Measurements from ENCODE around the gene GTF3C2. TPM values are rescaled to one million over a fixed set of nuclear protein-coding genes. Genes with fewer than 3 reads are reported as not detected.

The GTF3C2 gene
- total and polyA plus RNA-seq, 9 of the 15 experiments (the other 6 are each of a cell fraction or from before 2014, with no cell fraction given) = 35.5 to 96.8 (median 53.0) TPM

GRCh38 chr2:27380626-27381545 lies 24.3 kb upstream of the GTF3C2 start, which contains the start of gene ZNF513 (continued):
- TF ChIP-seq, protein P1, sequence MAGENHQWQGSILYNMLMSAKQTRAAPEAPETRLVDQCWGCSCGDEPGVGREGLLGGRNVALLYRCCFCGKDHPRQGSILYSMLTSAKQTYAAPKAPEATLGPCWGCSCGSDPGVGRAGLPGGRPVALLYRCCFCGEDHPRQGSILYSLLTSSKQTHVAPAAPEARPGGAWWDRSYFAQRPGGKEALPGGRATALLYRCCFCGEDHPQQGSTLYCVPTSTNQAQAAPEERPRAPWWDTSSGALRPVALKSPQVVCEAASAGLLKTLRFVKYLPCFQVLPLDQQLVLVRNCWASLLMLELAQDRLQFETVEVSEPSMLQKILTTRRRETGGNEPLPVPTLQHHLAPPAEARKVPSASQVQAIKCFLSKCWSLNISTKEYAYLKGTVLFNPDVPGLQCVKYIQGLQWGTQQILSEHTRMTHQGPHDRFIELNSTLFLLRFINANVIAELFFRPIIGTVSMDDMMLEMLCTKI (IDR thresholded peaks at IDR 0.05; ENCODE audit: partially characterized antibody) = no peak
- TF ChIP-seq ZNF408 (CRISPR knock-in tag; IDR thresholded peaks at IDR 0.05; ENCODE audit: low read depth) (no peak), BACH1 (tag; IDR thresholded peaks at IDR 0.05) (no peak), RUNX1 (IDR thresholded peaks at IDR 0.05; ENCODE audit: low read depth) (0 out of 2 replicates have a peak, but pooled peaks have one; percentile 25), ZNF395 (CRISPR knock-in tag; IDR thresholded peaks at IDR 0.05) (no peak; the same call in 1 of the 2 replicates), DLX4 (CRISPR knock-in tag; IDR thresholded peaks at IDR 0.05) (no peak), ZBTB5 (IDR thresholded peaks at IDR 0.05) (0 out of 2 replicates have a peak, but pooled peaks have one; percentile 28), ILF3 (IDR thresholded peaks at IDR 0.05; ENCODE audit: borderline replicate concordance) (0 out of 2 replicates have a peak, but pooled peaks have one; percentile 50), ZC3H11A (IDR thresholded peaks at IDR 0.05; ENCODE audit: low read depth, low read length) (no peak), CGGBP1 (CRISPR knock-in tag; IDR thresholded peaks at IDR 0.05) (no peak), SNIP1 (IDR thresholded peaks at IDR 0.05; ENCODE audit: low read depth) (no peak)
